Left forelimb (tissue), 1 donor: ENCODE data around the gene PIP5K1C.

Experiments
- DNase-seq: peaks from one replicate; pipeline ENCODE4 v3.0.0-alpha.2; 2018; ENCODE audit warnings: low spot score

Gene PIP5K1C

GRCh38 chr19:3610745-3611717, 89.2 kb downstream of the PIP5K1C start:
- DNase-seq = no peak

GRCh38 chr19:3609779-3610719, 90.2 kb downstream of the PIP5K1C start:
- no peak for DNase-seq

DNA sequence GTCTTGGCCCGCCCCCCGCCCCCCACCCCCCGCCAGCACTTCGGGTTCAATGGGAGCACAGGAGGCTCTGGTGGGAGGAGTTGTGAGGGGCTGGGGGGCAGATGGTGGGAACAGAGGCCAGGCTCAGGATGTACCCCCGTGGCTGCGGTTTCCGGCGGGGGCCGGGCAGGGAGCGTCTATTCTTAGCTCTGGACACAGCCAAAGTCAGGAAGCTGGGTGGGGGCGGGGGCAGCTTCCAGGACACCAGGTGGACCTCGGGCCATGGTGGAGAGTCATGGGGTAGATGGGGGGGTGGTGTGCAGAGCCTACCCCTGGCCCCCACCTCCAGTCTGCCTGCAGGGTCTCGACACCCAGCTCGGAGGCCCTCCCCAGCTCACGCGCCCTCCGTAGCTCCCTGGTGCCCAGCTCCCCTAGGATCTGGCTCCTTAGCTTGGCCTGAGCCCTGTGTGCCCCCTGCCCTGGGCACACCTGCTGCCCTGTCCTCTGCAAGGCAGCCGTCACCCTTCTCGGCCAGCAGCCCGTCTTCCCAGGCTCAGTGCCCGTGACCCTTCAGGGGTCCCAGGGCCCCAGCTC, 91.4 kb downstream of the PIP5K1C start:
- DNase-seq = no peak

DNA sequence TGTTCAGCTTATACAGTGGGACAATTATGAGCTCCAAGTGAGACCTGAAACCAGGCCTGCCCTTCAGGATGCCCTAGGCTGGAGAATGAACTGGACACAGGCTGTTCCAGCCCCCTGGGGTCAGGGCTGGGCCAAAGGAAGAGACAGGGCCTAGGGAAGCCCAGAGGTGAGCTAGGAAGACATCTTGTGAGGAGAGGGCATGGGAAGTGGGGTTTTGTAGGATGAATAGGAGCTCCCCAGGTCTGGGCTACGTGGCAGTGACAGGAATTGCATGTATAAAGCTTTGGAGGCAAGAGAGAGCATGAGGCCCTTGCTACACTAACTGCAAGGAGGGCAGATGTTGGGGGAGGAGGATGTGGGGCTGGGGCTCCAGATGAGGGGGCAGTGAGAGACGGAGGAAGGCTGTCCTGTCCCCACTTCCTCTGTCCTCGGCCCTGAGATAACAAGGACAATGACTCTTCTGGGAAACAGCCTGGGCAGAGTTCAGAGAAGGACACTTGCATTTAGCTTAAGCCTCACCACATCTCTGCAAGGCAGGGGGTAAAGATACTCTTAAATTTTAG, 92.1 kb downstream of the PIP5K1C start:
- DNase-seq = no peak

GRCh38 chr19:3607303-3608078, 92.8 kb downstream of the PIP5K1C start:
- no peak for DNase-seq

DNA sequence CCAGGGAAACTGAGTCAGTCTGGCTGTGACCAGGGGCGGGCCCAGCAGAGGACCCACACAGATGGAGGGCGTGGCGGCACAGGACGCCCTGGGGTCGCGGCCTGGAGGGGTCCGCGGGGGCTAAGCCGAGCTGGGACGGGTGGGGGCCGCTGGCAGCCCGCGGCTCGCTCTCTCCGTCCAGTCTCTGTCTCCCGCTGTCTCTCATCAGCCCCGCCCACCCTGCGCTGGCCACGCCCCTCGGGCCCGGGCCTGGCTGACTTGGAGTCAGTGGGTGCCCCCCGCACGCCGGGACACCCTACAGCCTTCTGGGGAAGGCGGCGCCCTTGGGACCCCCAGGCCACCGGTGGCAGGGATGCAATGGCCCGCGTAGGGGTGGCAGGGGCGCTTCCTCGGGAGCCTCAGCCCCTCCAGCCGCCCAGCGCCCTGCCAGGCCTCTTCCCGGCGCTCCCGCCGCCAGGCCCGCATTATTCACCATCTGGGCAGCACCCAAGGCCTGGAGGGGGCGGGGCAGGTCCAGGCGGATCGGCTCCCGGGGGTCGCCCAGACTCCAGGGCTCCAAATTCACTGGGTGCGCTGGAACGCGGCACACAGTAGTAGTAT, 93.5 kb downstream of the PIP5K1C start, which contains the start of gene TBXA2R:
Gene TBXA2R (minus strand): TSS at position 186 of the 600 bp plus-strand sequence. CDS start 6,241 bp downstream, outside the sequence.
- DNase-seq = no peak

DNA sequence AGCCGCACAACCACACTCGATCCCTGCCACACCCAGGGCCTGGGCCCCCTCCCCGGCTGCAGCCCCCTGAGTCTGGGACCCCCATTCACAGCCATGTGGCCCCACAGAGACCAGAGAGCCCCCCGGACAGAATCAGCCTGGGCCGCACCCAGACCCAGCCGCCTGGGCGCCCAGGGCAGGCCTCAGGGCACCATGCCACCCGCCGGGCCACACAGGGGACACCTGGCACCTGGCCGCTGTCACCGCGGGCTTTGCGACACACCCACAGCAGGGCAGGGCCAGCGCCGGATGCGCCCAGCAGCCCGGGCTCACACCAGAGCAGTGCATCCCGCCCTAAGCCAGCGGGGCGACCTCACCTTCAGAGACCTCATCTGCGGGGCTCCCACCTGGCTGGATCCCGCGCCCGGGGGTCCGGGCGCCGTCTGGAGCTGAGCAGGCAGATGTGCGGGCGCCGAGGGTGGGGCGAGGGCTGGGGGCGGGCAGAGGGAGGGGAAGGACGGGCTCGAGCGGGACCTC, 94.0 kb downstream of the PIP5K1C start:
- no peak for DNase-seq

GRCh38 chr19:3605770-3606169, 94.5 kb downstream of the PIP5K1C start:
- DNase-seq = no peak

DNA sequence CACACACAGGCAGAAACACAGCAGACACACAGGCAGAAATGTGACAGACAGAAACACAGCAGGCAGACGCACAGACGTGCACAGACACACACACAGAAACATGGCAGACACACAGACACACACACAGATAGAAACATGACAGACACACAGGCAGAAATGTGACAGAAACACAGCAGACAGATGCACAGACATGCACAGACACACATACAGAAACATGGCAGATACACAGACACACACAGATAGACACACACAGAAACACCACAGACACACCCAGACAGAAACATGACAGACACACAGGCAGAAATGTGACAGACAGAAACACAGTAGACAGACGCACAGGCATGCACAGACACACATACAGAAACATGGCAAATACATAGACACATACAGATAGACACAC, 94.9 kb downstream of the PIP5K1C start:
- DNase-seq = no peak

DNA sequence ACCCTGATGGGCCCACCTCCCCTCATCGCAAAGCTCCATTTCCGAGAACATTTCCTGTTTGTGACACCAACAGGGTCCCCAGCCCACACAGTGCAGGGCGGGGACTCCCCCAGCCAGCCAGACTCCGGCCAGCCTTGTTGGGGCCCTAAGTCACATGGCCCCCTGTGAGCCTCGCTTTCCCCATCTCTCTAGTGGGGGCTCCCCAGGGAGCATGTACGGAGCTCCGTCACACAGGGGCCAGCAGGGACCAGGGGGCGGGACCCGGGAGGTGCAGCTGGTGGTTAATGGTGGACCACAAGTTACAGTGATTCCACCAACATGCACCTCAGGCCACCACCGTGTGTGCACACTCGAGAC, 95.3 kb downstream of the PIP5K1C start:
- DNase-seq = no peak

GRCh38 chr19:3604227-3604986, 95.9 kb downstream of the PIP5K1C start:
- DNase-seq = no peak

GRCh38 chr19:3603121-3603811, 97.0 kb downstream of the PIP5K1C start:
- no peak for DNase-seq

DNA sequence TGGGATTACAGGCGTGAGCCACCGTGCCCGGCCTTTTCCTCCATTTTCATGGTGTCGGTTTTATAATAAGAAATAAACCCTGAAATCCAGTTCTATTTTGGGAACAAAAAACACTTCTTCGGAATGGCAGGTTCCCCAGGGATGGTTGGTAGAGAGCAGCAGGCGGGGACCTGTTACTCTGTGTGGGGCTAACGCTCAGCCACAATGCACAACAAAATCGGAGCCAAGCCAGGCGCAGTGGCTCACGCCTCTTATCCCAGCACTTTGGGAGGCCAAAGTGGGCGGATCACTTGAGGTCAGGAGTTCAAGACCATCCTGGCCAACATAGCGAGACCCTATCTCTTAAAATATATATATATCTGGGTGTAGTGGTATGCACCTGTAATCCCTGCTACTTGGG, 99.2 kb downstream of the PIP5K1C start:
- DNase-seq = no peak

GRCh38 chr19:3599776-3600187, 100.5 kb downstream of the PIP5K1C start:
- no peak for DNase-seq

DNA sequence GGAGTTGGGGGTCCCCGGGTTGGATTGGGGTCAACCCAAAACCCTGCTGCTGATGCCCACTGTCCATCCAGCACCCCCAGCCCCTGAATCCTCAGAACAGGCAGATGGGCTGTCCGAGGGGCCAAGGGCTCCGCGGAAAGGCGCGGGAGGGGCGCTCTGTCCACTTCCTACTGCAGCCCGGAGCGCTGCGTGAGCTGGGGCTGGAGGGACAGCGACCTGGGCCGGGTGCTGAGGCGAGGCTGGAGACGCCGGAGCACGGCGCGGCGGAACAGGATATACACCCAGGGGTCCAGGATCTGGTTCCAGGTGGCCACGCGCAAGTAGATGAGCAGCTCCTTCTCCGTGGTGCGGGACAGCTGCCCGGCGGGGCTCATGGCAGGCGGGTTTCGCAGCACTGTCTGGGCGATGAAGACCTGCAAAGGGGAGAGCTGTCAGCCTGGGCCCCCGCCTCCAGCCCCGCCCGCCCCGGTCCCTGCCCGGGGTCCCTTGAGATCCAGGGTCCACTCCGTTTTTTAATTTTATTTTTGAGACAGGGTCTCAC, 104.7 kb downstream of the PIP5K1C start:
- no peak for DNase-seq

DNA sequence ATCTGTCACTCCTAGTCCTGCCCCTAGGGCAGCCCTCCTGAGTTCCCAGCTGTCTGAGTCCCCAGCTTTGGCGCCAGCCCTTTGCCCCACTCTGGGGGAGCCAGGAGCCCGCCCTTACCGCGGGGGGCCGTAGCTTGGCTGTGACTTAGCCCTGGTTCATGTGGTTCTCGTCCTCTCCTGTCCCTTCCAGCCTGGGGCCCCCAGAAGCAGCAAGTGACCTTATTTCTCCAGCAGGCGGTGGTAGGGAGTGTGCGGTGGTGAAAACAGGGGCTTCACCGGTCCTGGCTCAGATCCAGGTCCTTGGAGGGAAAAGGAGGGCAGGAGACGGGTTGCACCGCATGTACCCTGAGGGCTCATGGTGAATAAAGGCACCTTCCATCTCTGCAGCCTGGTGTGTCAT, 107.1 kb downstream of the PIP5K1C start:
- DNase-seq = no peak

- no peak for DNase-seq
These were observed 108.2 kb downstream of the PIP5K1C start for GRCh38 chr19:3591876-3592613.
